B cell (primary cell): ENCODE measurements around the gene FBXO30. TPM values are rescaled to one million over a fixed set of nuclear protein-coding genes. Genes with fewer than 3 reads are reported as not detected.

Source experiments
- ATAC-seq: fragments of 200-7000 bp; cut with Tn5 transposase; one replicate; pipeline ENCODE4 v1.10.0; 2021; ENCODE audit warnings: low read depth, mild to moderate bottlenecking, moderate number of reproducible peaks, moderate library complexity
- CTCF ChIA-PET: fragments of 350-600 bp; sonication (Branson Sonifier 250); formaldehyde crosslinking; loops from one replicate; lab custom pipeline; 2021; ENCODE audit warnings: antibody characterized with exemption, inconsistent platforms; lab: Charles Lee
- POLR2A ChIA-PET: fragments of 350-600 bp; sonication (Branson Sonifier 250); formaldehyde crosslinking; loops from one replicate; lab custom pipeline; 2021; ENCODE audit warnings: antibody characterized with exemption; lab: Charles Lee
- DNase-seq: peaks from one replicate; pipeline ENCODE4 v3.0.0; 2013
- H2AFZ ChIP-seq: 2 replicates; pipeline ENCODE4 v1.6.1; 2012; ENCODE audit warnings: mild to moderate bottlenecking, low read depth, low read length; ENCODE audit not compliant: insufficient read depth, poor library complexity, severe bottlenecking
- H3K27ac ChIP-seq, 2 donors: 1 replicate in 1 of 2; 2 replicates in 1 of 2; pipeline ENCODE4 v1.5.1; 2012 to 2013; ENCODE audit warnings: low read length in 2 of 2, mild to moderate bottlenecking in 2 of 2, moderate library complexity in 1 of 2
- H3K27me3 ChIP-seq, 4 experiments: fragments of 200-600 bp in 1 of 4; sonication (generic) in 1 of 4; replicated peaks in 1 of 4; 1 replicate in 2 of 4; 2 replicates in 2 of 4; pipeline versions ENCODE4 v1.6.1 to v1.7.0; 2013 to 2016; ENCODE audit warnings: low read length in 3 of 4, mild to moderate bottlenecking in 2 of 4, mixed read lengths in 1 of 4, moderate library complexity in 1 of 4; ENCODE audit not compliant: insufficient read depth in 4 of 4, control insufficient read depth in 3 of 4; ENCODE audit errors: control extremely low read depth in 1 of 4
- H3K36me3 ChIP-seq, 2 experiments: replicated peaks in 1 of 2; 1 replicate in 1 of 2; 2 replicates in 1 of 2; pipeline versions ENCODE4 v1.6.1 to v1.7.1; 2013; ENCODE audit warnings: low read length in 1 of 2; ENCODE audit not compliant: insufficient read depth in 2 of 2, control insufficient read depth in 1 of 2; ENCODE audit errors: control extremely low read depth in 1 of 2, extremely low read depth in 1 of 2
- H3K4me1 ChIP-seq, 2 donors: fragments of 200-600 bp in 1 of 2; sonication (generic) in 1 of 2; 1 replicate in 1 of 2; 2 replicates in 1 of 2; pipeline versions ENCODE4 v1.5.1 to v1.6.1; 2013 to 2017; ENCODE audit warnings: low read length in 2 of 2; ENCODE audit not compliant: control insufficient read depth in 2 of 2, insufficient read depth in 2 of 2
- H3K4me2 ChIP-seq: replicated peaks from 2 replicates; pipeline ENCODE3; 2012; ENCODE audit warnings: mild to moderate bottlenecking, low read depth, low read length; ENCODE audit not compliant: poor library complexity, severe bottlenecking
- H3K4me3 ChIP-seq, 5 experiments: fragments of 200-600 bp in 1 of 5; sonication (generic) in 1 of 5; 1 replicate in 3 of 5; 2 replicates in 2 of 5; pipeline versions ENCODE4 v1.5.1 to v1.7.0; 2011 to 2016; ENCODE audit warnings: low read length in 4 of 5, mild to moderate bottlenecking in 4 of 5, low read depth in 2 of 5, control low read depth in 1 of 5, moderate library complexity in 1 of 5; ENCODE audit not compliant: insufficient read depth in 1 of 5; ENCODE audit errors: control extremely low read depth in 1 of 5, extremely low read depth in 1 of 5
- H3K79me2 ChIP-seq: fragments of 200-600 bp; sonication (generic); one replicate; pipeline ENCODE4 v1.6.0; 2016; ENCODE audit warnings: low read length; ENCODE audit not compliant: control insufficient read depth, insufficient read depth
- H3K9ac ChIP-seq: fragments of 200-600 bp; sonication (generic); 2 replicates; pipeline ENCODE4 v1.6.1; 2017; ENCODE audit warnings: mild to moderate bottlenecking, low read length, moderate library complexity
- H3K9me3 ChIP-seq, 3 donors: one replicate each; pipeline versions ENCODE4 v1.6.1 to v1.7.1; 2013; ENCODE audit warnings: low read length in 2 of 3; ENCODE audit not compliant: control insufficient read depth in 2 of 3, insufficient read depth in 1 of 3; ENCODE audit errors: control extremely low read depth in 1 of 3
- H4K20me1 ChIP-seq: 2 replicates; pipeline ENCODE4 v1.6.0; 2012; ENCODE audit warnings: mild to moderate bottlenecking, low read length; ENCODE audit not compliant: insufficient read depth, control insufficient read depth, poor library complexity, severe bottlenecking
- H3K27ac Mint-ChIP-seq: one replicate; pipeline ENCODE4 v1.8.0; 2021; ENCODE audit warnings: mixed read lengths
- H3K27me3 Mint-ChIP-seq: one replicate; pipeline ENCODE4 v1.8.0; 2021; ENCODE audit warnings: mixed read lengths
- H3K4me1 Mint-ChIP-seq: one replicate; pipeline ENCODE4 v1.8.0; 2021; ENCODE audit warnings: mixed read lengths
- H3K4me3 Mint-ChIP-seq: one replicate; pipeline ENCODE4 v1.8.0; 2021; ENCODE audit warnings: mixed read lengths
- H3K9me3 Mint-ChIP-seq: one replicate; pipeline ENCODE4 v1.8.0; 2022; ENCODE audit warnings: mixed read lengths; ENCODE audit not compliant: insufficient read depth
- CTCF ChIP-seq: fragments of 200-600 bp; IDR thresholded peaks from one replicate; pipeline ENCODE4 v1.8.0; 2022; ENCODE audit warnings: antibody characterized with exemption, mild to moderate bottlenecking
- EZH2 ChIP-seq: IDR thresholded peaks from 2 replicates; pipeline ENCODE4 v1.6.1; 2012; ENCODE audit warnings: borderline replicate concordance, low read depth, mild to moderate bottlenecking, moderate library complexity, low read length; ENCODE audit not compliant: insufficient read depth, poor library complexity, severe bottlenecking
- WGBS: methylation state at CpG from one replicate; pipeline ENCODE4 v1.1.5; 2013; ENCODE audit warnings: missing lambda C conversion rate; ENCODE audit not compliant: insufficient coverage; 5-methylcytosine and 5-hydroxymethylcytosine counted together
- intact Hi-C: fragments of 100-400 bp; cut with micrococcal nuclease; formaldehyde crosslinking; loops from one replicate; pipeline ENCODE4 v1.10.0; 2022
- polyA plus RNA-seq: library from polyadenylated mRNA; depleted of rRNA; stranded (reverse); fragments of >200 nt; gene quantifications from 2 replicates; pipeline ENCODE4 v1.2.3, GENCODE V29; 2012
- total RNA-seq, 2 donors: library from RNA; stranded (reverse); fragments of 120-200 nt in 1 of 2; gene quantifications; 1 replicate in 1 of 2; 2 replicates in 1 of 2; pipeline versions ENCODE4 v1.2.3 to v1.2.4, GENCODE V29; 2013 to 2022

Gene FBXO30
- total and polyA plus RNA-seq, 2 donors (not counting 1 experiment from before 2014, with no cell fraction given), result 0.85 to 9.7 TPM

DNA sequence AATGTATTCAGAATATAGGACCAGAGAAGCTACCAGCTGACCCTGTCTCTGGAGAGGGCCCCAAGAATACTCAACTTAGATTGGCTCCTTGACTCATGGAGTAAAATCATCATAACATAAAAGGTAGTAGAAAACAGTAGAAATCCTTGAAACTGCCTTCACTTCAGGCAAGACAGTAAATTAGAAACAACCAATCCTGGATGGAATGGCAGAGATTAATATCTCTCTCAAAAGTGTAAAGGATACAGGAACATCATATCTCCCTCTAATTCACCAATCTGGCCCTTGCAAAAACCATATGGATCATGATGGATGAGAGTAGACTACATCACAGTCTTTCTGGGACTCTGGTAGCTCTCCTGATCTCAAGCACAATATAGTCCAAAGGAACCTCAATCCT lies 58.9 kb downstream of the FBXO30 start:
- POLR2A ChIA-PET, result no interaction called here
- Histone ChIP-seq H3K79me2 (no peaks in the 10 kb centered on the region), H3K27ac (no peak overlapping the region), H3K4me3 (no peak overlapping the region), H4K20me1 (no peaks in the 10 kb centered on the region), H3K4me2 (no peak overlapping the region), H3K9ac (no peak overlapping the region), H3K4me1 (no peaks in the 10 kb centered on the region), H2AFZ (no peak overlapping the region), H3K9me3 (no peaks in the 10 kb centered on the region), H3K27me3 (no peaks in the 10 kb centered on the region), H3K36me3 (no peaks in the 10 kb centered on the region)
- intact Hi-C loops, result no loop called here
- no peaks in the 10 kb centered on the region for H3K27me3 Mint-ChIP-seq
- H3K27ac Mint-ChIP-seq, result no peak overlapping the region
- DNase-seq (no peak), ATAC-seq (no peak)
- no peaks in the 10 kb centered on the region for H3K4me1 Mint-ChIP-seq
- H3K9me3 Mint-ChIP-seq, result no peaks in the 10 kb centered on the region
- no peak overlapping the region for H3K4me3 Mint-ChIP-seq
- TF ChIP-seq EZH2 (no peak), CTCF (no peak)
- CTCF ChIA-PET, result no interaction called here

GRCh38 chr6:145752638-145753037 lies 62.0 kb downstream of the FBXO30 start:
- Mint-ChIP-seq H3K4me3 (no peak overlapping the region), H3K27ac (no peak overlapping the region), H3K4me1 (no peaks in the 10 kb centered on the region), H3K27me3 (no peaks in the 10 kb centered on the region), H3K9me3 (no peaks in the 10 kb centered on the region)
- H3K4me2 ChIP-seq, result no peak overlapping the region
- POLR2A ChIA-PET, result no interaction called here
- H3K79me2 ChIP-seq, result no peaks in the 10 kb centered on the region
- no peak overlapping the region for H3K4me3 ChIP-seq
- H3K9me3 ChIP-seq, result no peaks in the 10 kb centered on the region
- no peak overlapping the region for H2AFZ ChIP-seq
- no peaks in the 10 kb centered on the region for H3K4me1 ChIP-seq
- no peak for TF ChIP-seq EZH2
- no peak for TF ChIP-seq CTCF
- DNase-seq, result no peak
- H4K20me1 ChIP-seq, result no peaks in the 10 kb centered on the region
- H3K36me3 ChIP-seq, result no peaks in the 10 kb centered on the region
- CTCF ChIA-PET, result no interaction called here
- WGBS, result no CpG with 5 or more reads among the region's 2 CpGs
- H3K9ac ChIP-seq, result no peak overlapping the region
- H3K27ac ChIP-seq, result no peak overlapping the region
- intact Hi-C loops, result no loop called here
- no peak for ATAC-seq
- no peaks in the 10 kb centered on the region for H3K27me3 ChIP-seq
